Fibroblast of villous mesenchyme (primary cell): ENCODE measurements around the gene PKD1L1. TPM values are rescaled to one million over a fixed set of nuclear protein-coding genes. Genes with fewer than 3 reads are reported as not detected.

Source experiments
- DNase-seq: peaks from one replicate; pipeline ENCODE4 v3.0.0-alpha.2; 2010; ENCODE audit warnings: low read depth
- H3K4me3 ChIP-seq: 2 replicates; pipeline ENCODE4 v1.5.1; 2011; ENCODE audit warnings: low read depth, mild to moderate bottlenecking, low read length
- CTCF ChIP-seq: IDR thresholded peaks from 2 replicates; pipeline ENCODE4 v1.5.1; 2012; ENCODE audit warnings: low read depth, mild to moderate bottlenecking, low read length; ENCODE audit not compliant: insufficient read depth
- total RNA-seq: library from RNA; depleted of rRNA; stranded (reverse); fragments of >200 nt; gene quantifications from 2 replicates; pipeline ENCODE4 v1.2.3, GENCODE V29; 2012

Gene PKD1L1
- total RNA-seq, 1 donor = 0.43 TPM

DNA sequence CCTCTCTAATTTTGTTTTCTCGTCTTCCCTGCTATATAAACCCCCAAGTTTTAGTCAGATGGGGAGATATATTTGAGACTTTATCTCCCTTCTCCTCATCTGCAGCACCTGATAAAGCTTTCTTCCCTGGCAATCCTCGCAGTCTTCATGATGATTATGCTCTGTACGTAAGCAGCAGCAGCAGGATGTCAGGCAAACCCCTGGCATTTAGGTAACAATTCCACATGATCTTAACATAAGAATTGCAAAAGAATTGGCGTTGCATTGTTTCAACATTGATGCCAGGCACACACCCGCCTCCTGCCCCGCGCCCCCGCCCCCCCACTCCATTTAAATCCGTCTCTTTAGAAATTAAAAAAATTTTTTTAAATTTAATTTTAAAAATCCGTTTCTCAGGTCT, 6.1 kb downstream of the PKD1L1 start:
- no peak overlapping the region for H3K4me3 ChIP-seq
- no peak for TF ChIP-seq CTCF
- no peak for DNase-seq

DNA sequence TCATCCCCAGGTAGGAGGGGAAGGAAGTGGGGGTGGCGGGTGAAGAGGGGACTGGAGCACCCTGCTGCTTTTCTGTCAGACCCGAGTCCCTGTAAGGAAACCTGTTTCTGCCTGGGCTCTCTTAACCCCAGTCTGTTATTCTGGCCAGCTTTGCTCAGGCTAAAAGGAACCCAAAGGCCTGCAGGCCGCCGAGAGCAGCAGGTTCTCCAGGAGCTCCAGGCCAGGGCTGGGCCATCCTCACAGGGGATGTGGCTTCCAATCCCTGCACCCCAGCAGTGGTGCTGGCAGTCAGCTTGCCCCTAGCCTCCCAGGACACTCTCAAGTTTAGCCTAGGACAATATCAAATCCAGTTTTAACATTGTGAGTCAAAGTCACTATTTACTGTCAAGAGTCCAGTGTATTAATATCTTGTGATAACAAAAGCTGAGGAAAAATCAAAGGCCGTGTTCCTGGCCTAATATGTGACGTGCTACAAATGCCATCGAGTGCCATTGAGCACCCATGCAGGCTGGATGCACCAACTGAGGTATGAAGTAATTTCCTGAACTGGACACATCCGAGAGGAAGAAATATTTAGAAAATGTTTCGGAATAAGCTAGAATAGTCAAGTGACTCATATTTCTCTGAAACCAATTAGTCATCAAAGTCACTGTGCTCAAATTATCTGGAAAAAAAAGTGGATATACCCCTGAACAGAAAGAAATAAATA, 7.0 kb downstream of the PKD1L1 start:
- TF ChIP-seq CTCF = no peak
- no peak overlapping the region for H3K4me3 ChIP-seq

GRCh38 chr7:47940088-47941013, 7.9 kb downstream of the PKD1L1 start:
- no peak overlapping the region for H3K4me3 ChIP-seq
- no peak for TF ChIP-seq CTCF
- DNase-seq = peak; percentile 76

More for the DNA sequence above, 7.0 kb downstream of the PKD1L1 start:
- peak; percentile 64 for DNase-seq

GRCh38 chr7:47939425-47940036, 8.7 kb downstream of the PKD1L1 start:
- H3K4me3 ChIP-seq = no peak overlapping the region

GRCh38 chr7:47938574-47939165, 9.6 kb downstream of the PKD1L1 start:
- peak; percentile 22 for TF ChIP-seq CTCF

More at GRCh38 chr7:47939425-47940036, 8.7 kb downstream of the PKD1L1 start:
- no peak for DNase-seq
- TF ChIP-seq CTCF = no peak

GRCh38 chr7:47937711-47938573, 10.3 kb downstream of the PKD1L1 start:
- no peak for TF ChIP-seq CTCF
- no peak overlapping the region for H3K4me3 ChIP-seq
- no peak for DNase-seq

More at GRCh38 chr7:47938574-47939165, 9.6 kb downstream of the PKD1L1 start:
- no peak for DNase-seq
- H3K4me3 ChIP-seq = no peak overlapping the region
